PC-3 (cell line): Measurements from ENCODE around the gene RNF150. TPM values are rescaled to one million over a fixed set of nuclear protein-coding genes. Genes with fewer than 3 reads are reported as not detected.

ENCODE experiments used
- ATAC-seq: fragments of 200-7000 bp; cut with Tn5 transposase; 2 replicates; pipeline ENCODE4 v1.9.1; 2020; ENCODE audit warnings: mild to moderate bottlenecking, moderate library complexity
- BruUV-seq: library from RNA; stranded (reverse); fragments of 400-500 nt; replicated peaks from 2 replicates; lab custom pipeline; 2021; lab: Mats Ljungman, UMichigan
- CTCF ChIA-PET: fragments of 300-600 bp; sonication (Branson Sonifier 250); formaldehyde crosslinking; loops from one replicate; lab custom pipeline; 2022; ENCODE audit warnings: antibody characterized with exemption; lab: Charles Lee
- POLR2A ChIA-PET: fragments of 300-600 bp; sonication (Branson Sonifier 250); formaldehyde crosslinking; loops from one replicate; lab custom pipeline; 2022; ENCODE audit warnings: antibody characterized with exemption; ENCODE audit not compliant: unreplicated experiment; lab: Charles Lee
- DNase-seq: peaks from one replicate; pipeline ENCODE4 v3.0.0-alpha.2; 2015
- H2AFZ ChIP-seq: fragments of 300-600 bp; sonication (generic); 2 replicates; pipeline ENCODE4 v1.6.0; 2016; ENCODE audit warnings: antibody characterized with exemption, low read length
- H3F3A ChIP-seq: fragments of 300-600 bp; sonication (generic); one replicate; pipeline ENCODE4 v1.6.0; 2017; ENCODE audit warnings: antibody characterized with exemption, low read length, control low read depth, mild to moderate bottlenecking; ENCODE audit not compliant: unreplicated experiment
- H3K27ac ChIP-seq: fragments of 300-600 bp; sonication (generic); 2 replicates; pipeline ENCODE4 v1.5.1; 2016; ENCODE audit warnings: mild to moderate bottlenecking, low read length
- H3K27me3 ChIP-seq: fragments of 300-600 bp; sonication (generic); 2 replicates; pipeline ENCODE4 v1.6.1; 2016; ENCODE audit warnings: low read length, mixed read lengths
- H3K36me3 ChIP-seq: fragments of 300-600 bp; sonication (generic); 2 replicates; pipeline ENCODE4 v1.6.1; 2016; ENCODE audit warnings: low read depth, mixed run types, low read length, mixed read lengths
- H3K4me1 ChIP-seq: fragments of 300-600 bp; sonication (generic); 2 replicates; pipeline ENCODE4 v1.5.1; 2016; ENCODE audit warnings: low read length; ENCODE audit not compliant: insufficient read depth
- H3K4me2 ChIP-seq: fragments of 300-600 bp; sonication (generic); 2 replicates; pipeline ENCODE4 v1.6.0; 2016; ENCODE audit warnings: low read length
- H3K4me3 ChIP-seq: fragments of 300-600 bp; sonication (generic); 2 replicates; pipeline ENCODE4 v1.5.1; 2016; ENCODE audit warnings: mild to moderate bottlenecking, low read length, mixed read lengths
- H3K79me2 ChIP-seq: fragments of 300-600 bp; sonication (generic); 2 replicates; pipeline ENCODE4 v1.6.1; 2017; ENCODE audit warnings: low read length, mixed read lengths
- H3K9ac ChIP-seq: fragments of 300-600 bp; sonication (generic); 2 replicates; pipeline ENCODE4 v1.6.0; 2016; ENCODE audit warnings: mild to moderate bottlenecking, low read length
- H3K9me2 ChIP-seq: fragments of 300-600 bp; sonication (generic); replicated peaks from 2 replicates; pipeline ENCODE4 v1.6.1; 2016; ENCODE audit warnings: mixed run types, low read length, mixed read lengths
- H3K9me3 ChIP-seq: fragments of 300-600 bp; sonication (generic); 2 replicates; pipeline ENCODE4 v1.6.1; 2016; ENCODE audit warnings: low read length, mixed read lengths
- H4K20me1 ChIP-seq: fragments of 300-600 bp; sonication (generic); 2 replicates; pipeline ENCODE4 v1.6.1; 2016; ENCODE audit warnings: low read length, mixed read lengths
- CTCF ChIP-seq: fragments of 300-600 bp; sonication (generic); conservative IDR thresholded peaks from 2 replicates; pipeline ENCODE4 v1.5.1; 2017; ENCODE audit warnings: antibody characterized with exemption, low read depth, mild to moderate bottlenecking, low read length
- EZH2 ChIP-seq: fragments of 300-600 bp; sonication (generic); IDR thresholded peaks from one replicate; pipeline ENCODE4 v1.6.1; 2017; ENCODE audit warnings: antibody characterized with exemption, mild to moderate bottlenecking, low read length; ENCODE audit not compliant: unreplicated experiment
- EZH2phosphoT487 ChIP-seq: fragments of 300-600 bp; sonication (generic); IDR thresholded peaks from 2 replicates; pipeline ENCODE4 v1.6.1; 2018; ENCODE audit warnings: mild to moderate bottlenecking, antibody characterized with exemption, low read length, borderline replicate concordance
- intact Hi-C: fragments of 100-400 bp; cut with micrococcal nuclease; formaldehyde crosslinking; loops from 2 replicates; pipeline ENCODE4 v1.9.0; 2023
- total RNA-seq: library from RNA; depleted of rRNA; stranded (reverse); fragments of >200 nt; gene quantifications from 2 replicates; pipeline ENCODE4 v1.2.3, GENCODE V29; 2014

RNF150 gene
- total RNA-seq, 1 experiment from 2014 or later = 0.55 TPM

- Histone ChIP-seq H3K4me1 (no peaks in the 10 kb centered on the region), H3K9ac (no peak overlapping the region), H3K9me3 (no peaks in the 10 kb centered on the region), H3F3A (no peaks in the 10 kb centered on the region), H3K4me2 (no peak overlapping the region), H3K27me3 (0 out of 2 replicates have a peak, but pooled peaks cover 6% of the 10 kb centered on the region), H4K20me1 (no peaks in the 10 kb centered on the region), H2AFZ (no peak overlapping the region), H3K79me2 (no peaks in the 10 kb centered on the region), H3K4me3 (no peak overlapping the region), H3K9me2 (no peaks in the 10 kb centered on the region), H3K27ac (no peak overlapping the region), H3K36me3 (no peaks in the 10 kb centered on the region)
- POLR2A ChIA-PET = no interaction called here
- no peak for TF ChIP-seq CTCF
- TF ChIP-seq EZH2 = no peak
- TF ChIP-seq EZH2phosphoT487 = no peak
- no peak for ATAC-seq
- no TSS peak for BruUV-seq
- CTCF ChIA-PET = no interaction called here
- intact Hi-C loops = no loop called here
- no peak for DNase-seq
Measured at GRCh38 chr4:140925417-140925816, 207.9 kb downstream of the RNF150 start.

- ChIA-PET POLR2A (no interaction called here), CTCF (no interaction called here)
- no peaks in the 10 kb centered on the region for H3K36me3 ChIP-seq
- no peaks in the 10 kb centered on the region for H4K20me1 ChIP-seq
- BruUV-seq = no TSS peak
- intact Hi-C loops = no loop called here
- TF ChIP-seq CTCF = no peak
- TF ChIP-seq EZH2phosphoT487 = no peak
- TF ChIP-seq EZH2 = no peak
- no peaks in the 10 kb centered on the region for H3K9me3 ChIP-seq
- ATAC-seq (no peak), DNase-seq (no peak)
- no peaks in the 10 kb centered on the region for H3K4me1 ChIP-seq
- no peaks in the 10 kb centered on the region for H3K79me2 ChIP-seq
- H3F3A ChIP-seq = no peaks in the 10 kb centered on the region
- H3K4me3 ChIP-seq = no peak overlapping the region
- 0 out of 2 replicates have a peak, but pooled peaks cover 6% of the 10 kb centered on the region for H3K27me3 ChIP-seq
- H3K9me2 ChIP-seq = no peaks in the 10 kb centered on the region
- no peak overlapping the region for H3K27ac ChIP-seq
- H3K4me2 ChIP-seq = no peak overlapping the region
- H3K9ac ChIP-seq = no peak overlapping the region
- no peak overlapping the region for H2AFZ ChIP-seq
Measured at GRCh38 chr4:140924761-140925392, 208.4 kb downstream of the RNF150 start.
